Hematopoietic multipotent progenitor cell treated with erythropoietin and hydrocortisone succinate and interleukin-3 and kit ligand, for 15 days (in vitro differentiated cells): ENCODE data around the gene DDX41.
A peak's percentile ranks its signal among the peaks of the same experiment; 100 is the strongest.

Source experiments
- DNase-seq: peaks from one replicate; pipeline ENCODE4 v3.0.0-alpha.2; 2015; ENCODE audit warnings: low spot score

The DDX41 gene

DNA sequence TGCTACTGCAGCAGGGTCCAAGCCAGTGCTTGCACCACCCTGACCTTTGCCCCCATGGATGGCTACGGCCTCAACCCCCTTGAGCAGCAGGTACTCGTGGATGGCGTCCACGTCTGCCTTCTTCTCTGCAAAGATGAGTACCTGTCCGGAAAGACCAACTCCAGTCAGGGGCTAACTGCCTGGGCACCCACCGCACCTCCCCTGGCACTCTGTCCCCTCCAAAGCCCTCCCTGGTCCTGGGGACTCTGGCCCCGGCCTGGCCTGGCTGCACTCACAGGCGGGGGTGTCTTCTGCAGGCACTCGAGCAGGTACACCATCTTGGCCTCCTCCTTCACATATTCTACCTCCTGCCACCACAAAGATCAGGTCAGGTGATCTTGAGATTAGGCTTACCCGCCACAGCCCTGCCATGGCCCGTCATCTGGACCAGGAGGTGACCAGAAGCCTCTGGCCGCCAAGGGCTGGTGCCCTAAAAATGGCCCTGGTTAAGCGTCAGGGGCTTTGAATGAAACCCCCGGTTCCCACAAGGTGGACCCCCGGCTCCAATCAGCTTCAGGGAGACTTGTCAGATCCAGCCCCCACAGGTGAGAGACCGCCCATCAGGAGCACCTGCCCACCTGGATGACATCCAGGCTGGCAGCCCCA, 3.9 kb downstream of the DDX41 start:
- DNase-seq = no peak

DNA sequence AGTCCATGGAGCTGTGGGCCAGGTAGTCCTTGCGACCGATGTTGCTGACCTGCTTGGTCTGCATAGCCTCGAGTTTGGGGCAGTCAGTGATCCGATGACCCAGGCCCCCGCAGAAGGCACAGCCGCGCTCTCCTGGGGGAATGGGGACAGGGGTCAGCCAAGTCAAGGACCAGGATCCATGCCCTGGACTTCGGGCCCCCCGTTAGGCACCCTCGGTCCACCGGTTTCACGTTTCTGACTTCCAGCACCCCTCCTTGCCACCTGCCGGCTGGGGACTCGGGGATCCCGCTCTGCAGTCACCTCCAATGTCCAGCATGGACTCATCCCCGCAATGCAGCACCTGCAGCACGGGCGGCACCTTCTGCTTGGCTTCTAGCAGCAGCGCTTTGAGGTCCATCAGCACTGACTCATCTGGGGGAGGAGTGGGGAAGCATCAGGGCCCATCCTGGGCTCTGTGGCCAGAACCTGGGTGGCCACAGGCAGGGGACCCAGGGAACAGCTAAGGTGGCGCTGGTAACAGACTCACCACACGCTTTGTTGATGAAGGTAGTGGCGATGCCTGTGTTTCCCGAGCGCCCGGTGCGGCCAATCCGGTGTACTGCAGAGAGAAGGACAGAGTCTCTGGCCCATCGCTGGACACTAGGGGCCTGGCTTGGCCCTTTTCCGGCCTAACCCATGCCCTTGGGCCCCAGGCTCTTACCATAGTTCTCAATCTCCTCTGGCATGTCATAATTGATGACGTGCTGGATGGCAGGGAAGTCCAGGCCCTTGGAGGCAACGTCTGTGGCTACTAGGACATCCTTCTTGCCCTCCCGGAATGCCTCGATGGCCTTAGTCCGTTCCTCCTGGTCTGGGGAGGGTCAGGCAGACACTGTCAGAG, 4.7 kb downstream of the DDX41 start:
- no peak for DNase-seq

DNA sequence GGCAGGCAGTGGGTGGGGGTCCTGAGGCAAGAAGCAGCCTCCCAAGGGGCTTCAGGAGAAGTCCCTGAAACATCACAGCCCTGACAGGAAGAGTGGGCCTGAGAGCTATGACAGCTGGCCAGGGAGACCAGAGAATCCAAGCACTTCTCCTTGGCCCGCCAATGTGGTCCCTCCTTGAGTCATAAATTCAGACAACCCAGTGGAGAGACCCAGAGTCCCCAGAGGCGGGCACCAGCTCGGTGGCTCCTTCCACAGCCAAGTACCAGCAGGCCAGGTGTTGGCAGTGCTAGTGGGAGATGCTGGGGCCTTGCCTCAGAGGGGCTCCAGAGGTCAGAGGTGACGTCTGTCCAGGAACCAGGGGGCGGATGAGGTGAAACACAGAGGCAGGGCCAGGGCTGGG, 5.6 kb downstream of the DDX41 start:
- DNase-seq = no peak

- DNase-seq = no peak
Measured at GRCh38 chr5:177510567-177511053, 6.2 kb downstream of the DDX41 start.

- DNase-seq = no peak
Measured at GRCh38 chr5:177509991-177510566, 6.7 kb downstream of the DDX41 start.

DNA sequence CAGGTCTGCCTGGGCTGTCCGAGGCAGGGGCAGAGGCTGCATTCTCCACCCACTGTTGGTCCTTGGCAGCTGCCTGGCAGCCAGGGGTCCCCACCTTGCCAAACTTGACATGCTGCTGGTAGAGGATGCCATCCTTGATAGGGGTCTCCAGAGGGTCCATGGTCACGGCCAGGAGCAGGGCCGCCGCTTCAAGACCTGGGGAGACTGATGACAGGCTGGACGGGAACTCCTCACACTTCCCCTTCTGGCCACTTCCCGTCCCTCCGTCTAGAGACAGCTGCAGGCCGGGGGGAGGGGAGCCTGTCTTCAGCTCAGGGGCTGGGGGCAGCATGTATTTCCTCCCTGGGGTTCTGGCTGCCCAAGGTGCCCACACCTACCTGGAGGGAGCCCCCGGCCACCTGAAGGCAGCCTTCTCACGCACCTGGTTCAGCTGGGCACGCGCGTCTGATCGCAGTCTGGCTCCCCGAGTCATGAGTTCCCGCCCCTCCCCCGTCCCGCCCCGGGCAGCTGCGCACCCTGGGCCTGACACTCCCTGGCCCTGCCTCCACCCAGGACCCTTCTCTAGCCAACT, 7.3 kb downstream of the DDX41 start, which contains the start of gene DOK3:
DOK3 (minus strand) TSS at position 446 of the 571 bp plus-strand sequence; CDS start at position 160, 286 bp downstream.
- no peak for DNase-seq

GRCh38 chr5:177508837-177509236, 7.9 kb downstream of the DDX41 start:
- no peak for DNase-seq

DNA sequence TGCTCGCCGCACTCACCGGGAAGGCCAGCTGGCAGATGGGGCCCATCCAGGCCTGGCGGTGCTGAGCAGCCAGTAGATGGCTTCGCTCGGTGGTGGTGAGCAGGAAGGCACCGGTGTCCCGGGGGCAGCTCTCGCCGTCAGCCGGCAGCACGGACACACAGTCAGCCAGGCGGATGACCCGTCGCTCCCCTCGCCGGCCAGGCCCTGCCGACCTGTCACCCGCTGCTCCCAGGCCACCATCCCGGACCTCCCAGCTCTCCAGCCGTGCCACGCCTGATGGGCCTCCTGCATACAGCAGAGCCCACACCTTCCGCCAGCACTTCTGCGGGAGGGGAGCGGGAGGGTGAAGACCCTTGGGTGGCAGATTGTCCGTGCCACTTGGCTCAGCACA, 8.5 kb downstream of the DDX41 start:
- no peak for DNase-seq

GRCh38 chr5:177507596-177508220, 9.1 kb downstream of the DDX41 start:
- no peak for DNase-seq

GRCh38 chr5:177507165-177507564, 9.6 kb downstream of the DDX41 start:
- DNase-seq = no peak

DNA sequence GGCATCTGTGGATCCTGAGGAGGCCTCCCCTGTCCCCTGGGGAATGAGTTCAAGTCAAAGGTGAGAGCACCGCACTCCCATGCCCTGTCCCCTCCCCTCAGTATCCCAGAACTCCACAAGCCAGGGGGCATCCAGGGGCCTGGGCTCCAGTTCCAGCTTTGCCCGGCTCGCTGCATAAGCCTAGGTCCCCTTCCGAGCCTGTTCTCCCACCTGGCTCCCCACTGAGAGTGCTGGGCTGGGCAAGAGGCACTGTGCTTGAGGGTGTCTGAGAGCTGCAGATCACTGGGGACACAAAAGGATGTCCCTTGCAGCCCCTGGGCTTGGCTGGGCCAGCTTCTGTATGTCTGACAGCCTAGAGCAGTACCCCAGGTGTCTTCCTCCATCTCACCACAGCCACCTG, 11.7 kb downstream of the DDX41 start:
- DNase-seq = no peak

DNA sequence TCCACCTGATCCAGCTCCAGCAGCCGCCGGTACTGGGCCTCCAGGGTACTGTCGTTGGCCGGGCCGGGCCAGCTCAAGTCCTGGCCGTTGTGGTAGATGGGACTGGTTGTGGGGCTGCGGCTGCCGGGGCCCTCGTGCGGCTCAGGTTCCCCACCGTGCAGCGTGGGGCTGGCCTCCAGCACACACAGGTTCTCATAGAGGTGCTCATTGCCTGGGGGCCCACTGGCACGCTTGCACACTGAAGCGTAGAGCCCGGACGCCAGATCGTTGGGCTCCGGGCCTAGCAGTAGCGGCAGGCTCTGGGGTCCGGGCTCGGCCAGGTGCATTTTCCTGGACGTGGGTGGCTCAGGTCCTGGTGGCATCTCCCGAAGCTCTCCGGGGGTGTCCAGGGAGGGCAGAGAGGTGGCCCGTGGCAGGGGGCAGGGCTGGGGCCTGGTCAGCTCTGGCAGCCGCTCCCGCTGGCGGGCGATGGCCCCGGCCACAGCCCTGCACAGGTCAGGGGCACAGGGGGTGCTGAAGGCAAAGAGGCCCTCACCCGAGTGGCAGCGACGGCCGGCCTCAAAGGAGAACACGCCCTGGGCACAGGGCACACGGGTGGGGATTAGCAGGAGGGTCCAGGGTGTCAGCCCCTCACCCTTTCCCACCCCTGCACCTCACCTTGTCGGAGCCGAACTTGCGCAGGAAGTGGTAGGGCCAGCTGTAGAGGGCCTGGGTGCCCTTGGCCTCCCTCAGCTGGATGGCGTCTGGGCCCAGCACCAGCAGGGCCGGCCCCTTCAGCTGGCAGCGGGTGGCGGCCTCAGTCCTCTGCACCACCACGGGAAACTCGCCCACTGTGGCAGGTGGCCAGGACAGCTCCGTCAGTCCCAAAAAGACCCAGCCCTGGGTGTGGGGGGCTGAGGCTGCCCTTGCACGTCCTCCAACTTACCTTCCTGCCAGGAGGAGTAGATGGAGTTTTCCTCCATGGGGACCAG, 12.4 kb downstream of the DDX41 start:
- no peak for DNase-seq

DNA sequence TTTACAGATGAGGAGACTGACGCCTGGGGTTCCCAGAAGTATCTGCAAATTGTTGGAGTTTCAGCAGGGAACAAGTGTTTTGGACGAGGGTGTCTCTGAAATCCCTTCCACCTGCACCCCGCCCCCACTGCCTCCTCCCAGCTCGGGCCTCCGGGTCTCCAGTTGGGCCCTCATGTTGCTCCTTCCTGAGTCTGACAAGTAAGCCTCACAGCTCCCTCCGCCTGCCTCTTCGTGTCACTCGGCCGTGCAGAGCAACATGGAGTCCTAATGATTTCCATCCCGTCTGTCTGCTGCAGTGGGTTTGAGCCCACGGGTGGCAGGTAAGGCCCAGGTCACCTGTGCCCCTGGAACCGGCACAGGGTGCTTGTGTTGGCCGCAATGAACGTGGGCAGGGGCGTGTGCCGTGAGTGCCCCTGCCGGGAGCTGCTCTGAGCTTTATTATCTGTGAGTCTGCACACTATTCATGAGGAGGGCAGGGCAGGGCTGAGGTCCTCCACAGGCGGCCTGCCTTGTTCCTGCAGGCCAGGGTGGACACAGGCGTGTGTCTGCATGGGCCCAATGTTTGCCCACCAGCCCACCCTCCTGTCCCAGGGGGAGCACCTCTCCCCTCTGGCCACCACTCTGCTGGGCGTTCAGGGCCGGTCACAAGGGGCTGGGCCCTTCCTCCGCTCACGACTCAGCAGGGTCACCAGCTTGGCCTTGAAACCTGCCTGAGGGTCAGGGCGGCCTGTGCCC, 13.2 kb downstream of the DDX41 start:
- no peak for DNase-seq

DNA sequence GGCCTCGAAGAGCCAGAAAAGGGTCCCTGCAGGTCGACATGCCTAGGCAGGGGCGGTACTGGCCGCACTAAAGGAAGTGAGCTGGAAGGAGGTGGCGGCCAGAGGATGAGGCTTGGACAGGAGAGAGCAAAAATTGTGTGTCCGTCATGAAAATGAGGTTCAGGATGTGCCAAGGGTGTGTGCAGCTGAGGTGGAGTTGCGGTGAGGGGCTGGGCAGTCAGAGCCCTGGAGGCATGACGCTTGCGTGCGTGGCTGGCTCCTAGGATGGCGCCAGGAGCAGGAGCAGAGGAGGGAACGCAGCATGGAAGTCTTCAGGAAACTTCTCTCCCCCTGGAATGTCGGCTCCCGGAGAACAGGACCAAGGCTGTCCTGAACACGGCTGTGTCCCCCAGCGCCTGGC, 13.9 kb downstream of the DDX41 start:
- no peak for DNase-seq

- no peak for DNase-seq
Measured at GRCh38 chr5:177501874-177502678, 14.7 kb downstream of the DDX41 start.

DNA sequence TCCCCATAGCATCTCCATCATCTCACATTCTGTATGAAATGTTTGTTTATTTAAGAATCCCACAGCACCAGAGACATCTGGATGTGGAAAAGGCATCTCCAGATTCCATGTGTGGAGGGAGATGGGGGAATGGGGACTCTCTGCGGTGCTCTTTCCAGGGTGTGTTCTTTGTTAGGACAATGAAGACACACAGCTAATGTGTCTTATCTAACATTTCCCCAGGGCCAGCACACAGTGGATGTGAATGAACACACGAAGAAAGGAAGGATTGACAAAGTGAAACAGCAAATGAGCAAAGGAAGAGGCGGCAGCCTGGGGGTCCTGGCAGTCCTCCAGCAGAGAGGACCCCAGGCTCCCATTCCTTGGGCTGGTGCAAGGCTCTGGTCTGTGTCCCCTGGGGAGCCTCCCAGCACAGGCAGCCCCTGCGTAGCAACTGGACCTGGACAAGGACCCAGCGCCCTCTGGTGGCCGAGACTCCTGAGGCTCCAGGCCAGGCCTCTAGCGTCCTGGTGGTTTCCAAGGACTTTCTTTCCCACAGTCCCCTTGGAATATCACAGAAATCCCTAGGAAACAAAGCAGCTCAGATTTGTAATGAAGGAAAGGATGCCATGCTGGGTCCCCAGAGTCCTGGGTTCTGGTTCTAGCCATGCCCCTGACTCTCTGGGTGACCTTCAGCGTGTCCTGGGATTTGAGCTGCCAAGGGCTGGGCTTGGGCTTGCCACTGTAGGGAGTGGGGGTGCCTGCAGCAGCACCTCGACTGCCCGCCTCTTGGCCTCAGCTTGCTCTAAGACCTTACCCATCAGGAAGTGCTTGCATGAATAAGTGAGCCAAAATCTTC, 15.9 kb downstream of the DDX41 start:
- DNase-seq = peak; percentile 85

GRCh38 chr5:177499842-177500241, 16.9 kb downstream of the DDX41 start:
- DNase-seq = no peak

GRCh38 chr5:177498013-177498787, 18.6 kb downstream of the DDX41 start:
- DNase-seq = peak; percentile 60
